GM12878 (cell line): ENCODE results near the gene DESI2.

ENCODE experiments used
- HCFC1 ChIP-seq: fragments of 150-350 bp; IDR thresholded peaks from 2 replicates; pipeline ENCODE4 v1.6.1; 2014; ENCODE audit warnings: low read length
- LARP7 ChIP-seq: fragments of 450-650 bp; IDR thresholded peaks from 2 replicates; pipeline ENCODE4 v1.6.1; 2017; ENCODE audit warnings: mild to moderate bottlenecking
- NR2C2 ChIP-seq: IDR thresholded peaks from 2 replicates; pipeline ENCODE4 v1.6.1; 2011; ENCODE audit warnings: borderline replicate concordance, low read depth; ENCODE audit not compliant: control insufficient read depth, insufficient read length
- RCOR1 ChIP-seq: conservative IDR thresholded peaks from 2 replicates; pipeline ENCODE4 v1.6.1; 2012; ENCODE audit warnings: low read depth, low read length, improper control_type of control experiment
- TF ChIP-seq, protein P1 (sequence below), 3 experiments: IDR thresholded peaks in 2 of 3; conservative IDR thresholded peaks in 1 of 3; 2 replicates each; pipeline ENCODE4 v1.5.1; 2011; ENCODE audit warnings: low read depth in 3 of 3, low read length in 3 of 3, mild to moderate bottlenecking in 3 of 3, control low read depth in 2 of 3, moderate library complexity in 2 of 3, inconsistent platforms in 1 of 3, mixed read lengths in 1 of 3; ENCODE audit not compliant: control insufficient read depth in 2 of 3, insufficient read depth in 1 of 3; ENCODE audit errors: extremely low read depth in 1 of 3

DNA sequence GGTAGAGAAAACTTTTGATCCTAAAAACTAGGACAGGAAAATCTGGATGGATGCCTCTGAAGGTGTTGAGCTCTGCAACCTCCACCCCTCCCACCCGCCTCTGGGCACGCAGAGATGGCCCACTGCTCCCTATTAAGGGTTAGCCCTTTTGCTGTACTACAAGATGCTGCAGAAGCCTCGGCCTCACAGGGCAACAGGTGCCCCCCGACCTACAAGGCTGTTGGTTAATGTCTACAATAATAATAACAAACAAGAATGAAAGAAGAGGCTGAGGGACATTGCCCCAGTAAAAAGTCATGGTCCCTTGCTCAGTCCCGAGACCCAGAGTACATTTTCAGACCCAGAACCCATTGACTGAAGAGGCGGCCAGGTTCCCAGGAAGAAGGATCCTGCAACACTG, 7.5 kb upstream of the DESI2 start:
- TF ChIP-seq NR2C2 (no peak), HCFC1 (no peak), RCOR1 (no peak), LARP7 (no peak)
- TF ChIP-seq, protein P1, sequence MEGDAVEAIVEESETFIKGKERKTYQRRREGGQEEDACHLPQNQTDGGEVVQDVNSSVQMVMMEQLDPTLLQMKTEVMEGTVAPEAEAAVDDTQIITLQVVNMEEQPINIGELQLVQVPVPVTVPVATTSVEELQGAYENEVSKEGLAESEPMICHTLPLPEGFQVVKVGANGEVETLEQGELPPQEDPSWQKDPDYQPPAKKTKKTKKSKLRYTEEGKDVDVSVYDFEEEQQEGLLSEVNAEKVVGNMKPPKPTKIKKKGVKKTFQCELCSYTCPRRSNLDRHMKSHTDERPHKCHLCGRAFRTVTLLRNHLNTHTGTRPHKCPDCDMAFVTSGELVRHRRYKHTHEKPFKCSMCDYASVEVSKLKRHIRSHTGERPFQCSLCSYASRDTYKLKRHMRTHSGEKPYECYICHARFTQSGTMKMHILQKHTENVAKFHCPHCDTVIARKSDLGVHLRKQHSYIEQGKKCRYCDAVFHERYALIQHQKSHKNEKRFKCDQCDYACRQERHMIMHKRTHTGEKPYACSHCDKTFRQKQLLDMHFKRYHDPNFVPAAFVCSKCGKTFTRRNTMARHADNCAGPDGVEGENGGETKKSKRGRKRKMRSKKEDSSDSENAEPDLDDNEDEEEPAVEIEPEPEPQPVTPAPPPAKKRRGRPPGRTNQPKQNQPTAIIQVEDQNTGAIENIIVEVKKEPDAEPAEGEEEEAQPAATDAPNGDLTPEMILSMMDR (IDR thresholded peaks at IDR 0.05 in 2 of 3, conservative IDR thresholded peaks at IDR 0.05 in 1 of 3; ENCODE audit: control insufficient read depth in 2 of 3, extremely low read depth in 1 of 3, insufficient read depth in 1 of 3, low read depth in 3 of 3, low read length in 3 of 3): no peak
